Right lobe of liver (tissue), 4 donors: Measurements from ENCODE around the gene SAYSD1.

Source experiments
- CTCF ChIP-seq, 4 donors: fragments of 200-600 bp in 3 of 4; fragments of 450-650 bp in 1 of 4; IDR thresholded peaks; one replicate each; pipeline versions ENCODE4 v1.5.1 to v1.8.0; 2016 to 2022; ENCODE audit warnings: antibody characterized with exemption in 4 of 4, mild to moderate bottlenecking in 2 of 4
- POLR2A ChIP-seq: fragments of 450-650 bp; IDR thresholded peaks from one replicate; pipeline ENCODE4 v1.6.1; 2017; ENCODE audit warnings: antibody characterized with exemption, mild to moderate bottlenecking
- donor health status: DM: no; HTN: no; CAD: no.
- donor health status: DM: no; HTN: no; CAD: no.
- donor health status: DM: no; HTN: yes; CAD: no.

DNA sequence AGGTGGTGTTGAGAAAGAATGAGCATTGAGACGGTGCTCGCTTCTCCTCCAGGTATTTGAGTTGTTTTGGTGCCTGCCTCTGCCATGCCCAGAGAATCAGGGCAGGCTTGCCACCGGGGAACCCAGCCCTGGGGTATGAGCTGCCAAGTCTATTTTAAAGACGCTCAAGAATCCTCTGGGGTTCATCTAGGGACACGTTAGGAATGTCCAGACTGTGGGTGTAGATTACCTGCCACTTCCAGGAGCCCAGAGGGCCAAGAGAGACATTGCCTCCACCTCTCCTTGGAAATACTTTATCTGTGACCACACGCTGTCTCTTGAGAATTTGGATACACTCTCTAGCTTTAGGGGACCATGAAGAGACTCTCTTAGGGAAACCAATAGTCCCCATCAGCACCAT, 28.3 kb downstream of the SAYSD1 start:
- TF ChIP-seq CTCF (IDR thresholded peaks at IDR 0.05): no peak
- no peak for TF ChIP-seq POLR2A
